ENCODE measurements around the gene FAAH. TPM values are rescaled to one million over a fixed set of nuclear protein-coding genes. Genes with fewer than 3 reads are reported as not detected.

The FAAH gene
- total RNA-seq, 4 donors from 2014 or later = 107 to 230 (median 152) TPM

DNA sequence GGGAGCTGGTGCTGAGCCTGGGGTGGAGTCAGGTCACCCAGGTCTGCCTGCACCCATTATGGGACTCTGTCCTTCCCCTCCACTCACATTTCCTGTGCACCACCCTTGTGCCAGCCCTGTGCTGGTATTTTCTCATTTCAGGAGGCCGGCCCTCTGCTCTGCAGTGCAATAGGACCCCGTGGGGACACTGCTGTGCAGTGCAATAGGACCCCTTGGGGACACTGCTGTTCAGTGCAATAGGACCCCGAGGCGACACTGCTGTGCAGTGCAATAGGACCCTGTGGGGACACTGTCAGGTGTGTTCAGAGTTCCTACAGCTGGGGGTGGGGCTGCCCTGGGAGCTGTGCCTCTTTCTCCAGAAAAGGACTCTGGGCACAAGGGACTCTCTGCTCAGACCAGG is 59.3 kb downstream of the FAAH start:
- no peaks in the 10 kb centered on the region for H3K27me3 ChIP-seq
- H3K9me3 ChIP-seq = no peaks in the 10 kb centered on the region
- DNase-seq = no peak
- H3K27ac ChIP-seq = no peak overlapping the region
- H3K4me3 ChIP-seq = no peak overlapping the region
- TF ChIP-seq, protein P1, sequence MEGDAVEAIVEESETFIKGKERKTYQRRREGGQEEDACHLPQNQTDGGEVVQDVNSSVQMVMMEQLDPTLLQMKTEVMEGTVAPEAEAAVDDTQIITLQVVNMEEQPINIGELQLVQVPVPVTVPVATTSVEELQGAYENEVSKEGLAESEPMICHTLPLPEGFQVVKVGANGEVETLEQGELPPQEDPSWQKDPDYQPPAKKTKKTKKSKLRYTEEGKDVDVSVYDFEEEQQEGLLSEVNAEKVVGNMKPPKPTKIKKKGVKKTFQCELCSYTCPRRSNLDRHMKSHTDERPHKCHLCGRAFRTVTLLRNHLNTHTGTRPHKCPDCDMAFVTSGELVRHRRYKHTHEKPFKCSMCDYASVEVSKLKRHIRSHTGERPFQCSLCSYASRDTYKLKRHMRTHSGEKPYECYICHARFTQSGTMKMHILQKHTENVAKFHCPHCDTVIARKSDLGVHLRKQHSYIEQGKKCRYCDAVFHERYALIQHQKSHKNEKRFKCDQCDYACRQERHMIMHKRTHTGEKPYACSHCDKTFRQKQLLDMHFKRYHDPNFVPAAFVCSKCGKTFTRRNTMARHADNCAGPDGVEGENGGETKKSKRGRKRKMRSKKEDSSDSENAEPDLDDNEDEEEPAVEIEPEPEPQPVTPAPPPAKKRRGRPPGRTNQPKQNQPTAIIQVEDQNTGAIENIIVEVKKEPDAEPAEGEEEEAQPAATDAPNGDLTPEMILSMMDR (IDR thresholded peaks at IDR 0.05) = no peak
- no peak for TF ChIP-seq POLR2A (IDR thresholded peaks at IDR 0.05)
- H3K4me1 ChIP-seq = peaks cover 0 to 2% (median 0%) of the 10 kb centered on the region in 4 donors
- H3K36me3 ChIP-seq = no peaks in the 10 kb centered on the region

DNA sequence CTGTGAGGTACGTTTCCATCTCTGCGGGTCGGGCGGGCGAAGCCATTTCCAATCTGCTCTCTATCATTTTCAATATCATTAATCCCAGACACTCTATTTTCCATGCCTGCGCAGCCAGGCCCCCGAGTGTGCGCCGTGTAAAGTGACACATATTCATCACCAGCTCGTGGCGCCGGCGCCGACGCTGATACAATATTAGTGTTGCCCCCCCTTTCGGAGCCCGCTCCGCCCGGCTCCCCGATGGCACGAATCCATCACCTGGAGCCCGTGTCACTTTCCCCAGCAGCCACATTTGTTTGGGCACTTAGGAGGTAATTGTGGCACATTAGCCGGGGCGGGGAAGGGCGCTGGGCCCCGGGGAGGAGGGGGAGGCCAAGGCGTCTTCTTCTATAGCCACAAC is 61.8 kb downstream of the FAAH start:
- no peak overlapping the region for H3K4me3 ChIP-seq
- H3K36me3 ChIP-seq = no peaks in the 10 kb centered on the region
- H3K27ac ChIP-seq = no peak overlapping the region
- TF ChIP-seq POLR2A (IDR thresholded peaks at IDR 0.05) = no peak
- TF ChIP-seq, protein P1 (IDR thresholded peaks at IDR 0.05) = no peak
- no peaks in the 10 kb centered on the region for H3K27me3 ChIP-seq
- no peak for DNase-seq
- no peaks in the 10 kb centered on the region for H3K4me1 ChIP-seq
- no peaks in the 10 kb centered on the region for H3K9me3 ChIP-seq

DNA sequence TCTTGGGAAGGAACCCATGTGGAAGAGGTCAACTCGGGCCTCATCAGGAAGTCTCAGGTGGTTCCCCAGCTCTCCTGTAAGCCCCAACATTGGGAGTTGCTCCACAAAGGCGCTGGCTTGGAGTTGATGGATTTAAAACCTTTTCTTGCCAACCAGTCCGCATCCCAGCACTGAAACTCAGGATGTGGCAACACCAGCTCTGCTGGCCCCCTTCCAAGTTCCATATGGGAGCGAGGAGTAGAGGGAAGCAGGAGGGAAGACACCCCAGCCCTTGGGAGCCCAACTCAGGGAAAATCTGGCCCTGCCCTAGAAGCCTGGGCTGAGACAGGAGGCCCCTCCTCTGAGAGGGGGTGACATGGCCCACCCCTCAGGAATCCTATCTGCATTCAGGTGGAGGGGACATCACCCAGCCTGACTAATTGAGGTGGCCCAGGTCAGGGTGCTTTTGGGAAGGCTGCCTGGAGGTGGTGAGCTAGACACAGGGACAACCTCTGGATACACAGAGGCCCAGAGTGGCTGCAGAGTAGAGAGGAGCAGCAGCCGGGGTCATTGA is 62.4 kb downstream of the FAAH start:
- H3K4me1 ChIP-seq = no peaks in the 10 kb centered on the region
- H3K9me3 ChIP-seq = no peaks in the 10 kb centered on the region
- no peak overlapping the region for H3K27ac ChIP-seq
- H3K4me3 ChIP-seq = no peak overlapping the region
- no peak for DNase-seq
- H3K27me3 ChIP-seq = no peaks in the 10 kb centered on the region
- H3K36me3 ChIP-seq = no peaks in the 10 kb centered on the region
- TF ChIP-seq, protein P1 (IDR thresholded peaks at IDR 0.05) = no peak
- no peak for TF ChIP-seq POLR2A (IDR thresholded peaks at IDR 0.05)

DNA sequence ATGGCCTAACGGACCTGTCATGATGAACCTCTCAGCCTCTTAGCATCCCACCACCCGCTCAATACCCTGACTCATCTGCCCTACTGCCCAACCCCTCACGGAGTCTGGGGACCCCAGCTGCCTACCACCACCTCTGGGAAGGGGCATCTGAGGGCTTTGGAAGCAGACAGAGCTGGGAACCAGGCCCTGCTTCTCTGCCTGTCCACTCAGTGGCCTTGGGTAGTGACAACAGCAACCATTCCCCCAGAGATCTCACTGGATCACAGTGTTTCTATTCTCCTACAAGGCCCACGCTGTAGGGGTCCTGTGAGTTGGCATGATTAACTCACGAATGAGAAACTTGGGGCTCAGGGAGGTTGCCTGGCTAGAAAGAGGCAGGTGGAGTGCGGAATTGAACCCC is 63.1 kb downstream of the FAAH start:
- no peak for TF ChIP-seq POLR2A (IDR thresholded peaks at IDR 0.05)
- TF ChIP-seq, protein P1 (IDR thresholded peaks at IDR 0.05) = no peak
- no peak for DNase-seq
- Histone ChIP-seq H3K9me3 (no peaks in the 10 kb centered on the region), H3K27me3 (no peaks in the 10 kb centered on the region), H3K36me3 (no peaks in the 10 kb centered on the region), H3K4me3 (no peak overlapping the region), H3K27ac (no peak overlapping the region), H3K4me1 (no peaks in the 10 kb centered on the region)

DNA sequence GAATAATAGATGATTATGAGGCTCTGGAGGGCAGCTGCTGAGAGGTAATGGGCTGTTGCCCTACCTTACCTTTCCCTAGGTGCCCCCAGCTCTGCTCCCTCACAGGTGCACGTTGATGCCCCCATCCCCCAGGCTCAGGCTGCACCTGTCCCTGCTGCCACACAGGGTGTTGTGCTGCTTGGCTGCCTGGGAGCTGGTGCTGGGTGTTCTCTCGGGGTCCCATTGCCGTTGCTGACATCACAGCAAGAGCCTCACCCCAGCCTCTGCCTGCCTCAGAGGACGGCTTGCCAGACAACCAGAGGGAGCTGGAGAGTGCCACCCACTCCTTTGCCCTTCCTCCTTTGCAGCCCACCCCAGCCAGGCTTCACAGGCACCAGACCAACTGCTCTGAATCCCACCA is 64.1 kb downstream of the FAAH start:
- DNase-seq = no peak
- Histone ChIP-seq H3K4me3 (no peak overlapping the region), H3K9me3 (no peaks in the 10 kb centered on the region), H3K4me1 (no peaks in the 10 kb centered on the region), H3K27ac (no peak overlapping the region), H3K27me3 (no peaks in the 10 kb centered on the region), H3K36me3 (no peaks in the 10 kb centered on the region)
- TF ChIP-seq POLR2A (IDR thresholded peaks at IDR 0.05) = no peak
- TF ChIP-seq, protein P1 (IDR thresholded peaks at IDR 0.05) = no peak

DNA sequence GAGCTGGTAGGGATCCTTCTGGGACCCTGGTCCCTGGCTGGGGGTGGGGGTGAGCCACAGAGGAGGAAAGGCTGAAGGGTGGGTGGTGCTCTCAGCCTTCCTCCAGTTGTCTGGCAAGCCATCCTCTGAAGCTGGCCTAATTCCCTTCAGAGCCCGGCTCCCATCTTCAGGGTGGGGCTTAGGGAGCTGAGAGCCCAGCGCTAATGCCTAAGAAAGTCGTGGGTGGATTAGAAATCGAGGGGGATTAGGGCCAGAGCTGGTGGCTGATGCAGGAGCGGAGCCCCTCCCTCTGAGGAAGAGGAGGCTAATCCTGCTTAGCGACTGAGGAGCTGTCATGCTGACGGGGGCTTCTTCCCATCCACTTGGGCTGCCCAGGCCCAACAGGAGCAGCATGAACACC is 64.7 kb downstream of the FAAH start:
- no peak for TF ChIP-seq POLR2A (IDR thresholded peaks at IDR 0.05)
- TF ChIP-seq, protein P1 (IDR thresholded peaks at IDR 0.05) = no peak
- DNase-seq = no peak
- Histone ChIP-seq H3K27ac (no peak overlapping the region), H3K36me3 (no peaks in the 10 kb centered on the region), H3K27me3 (no peaks in the 10 kb centered on the region), H3K4me1 (no peaks in the 10 kb centered on the region), H3K4me3 (no peak overlapping the region), H3K9me3 (no peaks in the 10 kb centered on the region)

All from Peyer's patch (tissue), 4 donors.